HEK293T (cell line): ENCODE results near the gene CD68.

Experiments used
- CTCF ChIA-PET: fragments of 350-600 bp; formaldehyde crosslinking; extraction: SDS; loops from one replicate; lab custom pipeline; 2021; ENCODE audit warnings: antibody characterized with exemption, inconsistent platforms; lab: Yijun Ruan, JAX
- POLR2A ChIA-PET: fragments of 350-600 bp; formaldehyde crosslinking; extraction: SDS; loops from one replicate; lab custom pipeline; 2020; ENCODE audit warnings: antibody characterized with exemption, inconsistent platforms; lab: Yijun Ruan, JAX
- DNase-seq: peaks from one replicate; pipeline ENCODE4 v3.0.0; 2012; ENCODE audit warnings: mixed read lengths; ENCODE audit errors: extremely low spot score
- ARNT ChIP-seq: fragments of 450-650 bp; IDR thresholded peaks from 2 replicates; pipeline ENCODE4 v1.6.1; 2017; ENCODE audit warnings: mild to moderate bottlenecking
- BHLHE40 ChIP-seq: fragments of 450-650 bp; IDR thresholded peaks from 2 replicates; pipeline ENCODE4 v1.6.1; 2016; ENCODE audit warnings: mild to moderate bottlenecking, moderate library complexity, borderline replicate concordance
- CTBP1 ChIP-seq: fragments of 450-650 bp; IDR thresholded peaks from 2 replicates; pipeline ENCODE4 v1.6.1; 2016; ENCODE audit warnings: borderline replicate concordance
- ELF4 ChIP-seq: fragments of 450-650 bp; IDR thresholded peaks from 2 replicates; pipeline ENCODE4 v1.6.1; 2017; ENCODE audit warnings: antibody characterized with exemption
- FOXA1 ChIP-seq: fragments of 450-650 bp; IDR thresholded peaks from 2 replicates; pipeline ENCODE4 v1.6.1; 2016; ENCODE audit warnings: mild to moderate bottlenecking
- FOXK2 ChIP-seq: fragments of 450-650 bp; IDR thresholded peaks from 2 replicates; pipeline ENCODE4 v1.6.1; 2016; ENCODE audit warnings: mild to moderate bottlenecking
- FOXM1 ChIP-seq: fragments of 450-650 bp; IDR thresholded peaks from 2 replicates; pipeline ENCODE4 v1.6.1; 2017; ENCODE audit warnings: mild to moderate bottlenecking, borderline replicate concordance
- HDGF ChIP-seq: fragments of 450-650 bp; IDR thresholded peaks from 2 replicates; pipeline ENCODE4 v1.6.1; 2017; ENCODE audit warnings: antibody characterized with exemption, borderline replicate concordance
- L3MBTL2 ChIP-seq: fragments of 450-650 bp; conservative IDR thresholded peaks from 2 replicates; pipeline ENCODE4 v1.6.1; 2016; ENCODE audit warnings: mild to moderate bottlenecking
- LEF1 ChIP-seq: fragments of 450-650 bp; IDR thresholded peaks from 2 replicates; pipeline ENCODE4 v1.6.1; 2017; ENCODE audit warnings: mild to moderate bottlenecking, borderline replicate concordance
- NFRKB ChIP-seq: fragments of 450-650 bp; IDR thresholded peaks from 2 replicates; pipeline ENCODE4 v1.6.1; 2016; ENCODE audit warnings: mild to moderate bottlenecking, moderate library complexity
- SP1 ChIP-seq: fragments of 450-650 bp; IDR thresholded peaks from 2 replicates; pipeline ENCODE4 v1.6.1; 2017
- SUZ12 ChIP-seq: fragments of 450-650 bp; IDR thresholded peaks from 2 replicates; pipeline ENCODE4 v1.6.1; 2016; ENCODE audit warnings: mild to moderate bottlenecking
- TARDBP ChIP-seq: fragments of 450-650 bp; IDR thresholded peaks from 2 replicates; pipeline ENCODE4 v1.6.1; 2016
- ZNF384 ChIP-seq: fragments of 450-650 bp; IDR thresholded peaks from 2 replicates; pipeline ENCODE4 v1.6.1; 2016
- TF ChIP-seq, protein P1 (sequence below): fragments of 450-650 bp; IDR thresholded peaks from 2 replicates; pipeline ENCODE4 v1.6.1; 2016

Gene CD68

DNA sequence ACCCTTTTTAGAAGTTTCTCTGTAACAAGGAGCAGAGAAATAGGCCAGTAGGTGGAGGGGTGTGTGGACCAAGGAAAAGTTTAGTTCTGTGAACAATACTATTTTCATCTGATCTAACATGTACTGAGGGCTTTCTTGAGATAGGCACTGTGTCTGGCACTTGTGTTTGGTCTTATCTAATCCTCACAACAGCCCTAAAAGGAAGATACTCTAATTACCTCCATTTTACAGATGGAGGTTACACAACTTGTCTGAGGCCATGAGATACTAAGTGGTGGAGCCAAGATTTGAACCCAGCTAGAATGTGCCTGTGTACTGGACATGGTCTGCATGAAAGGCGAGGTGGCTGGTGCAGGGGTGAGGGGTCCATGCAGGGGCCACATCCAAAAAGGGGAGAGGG lies 26.1 kb upstream of the CD68 start:
- POLR2A ChIA-PET = no interaction called here
- no peak for TF ChIP-seq SP1
- TF ChIP-seq ZNF384 = no peak
- no peak for TF ChIP-seq FOXM1
- TF ChIP-seq BHLHE40 = no peak
- no peak for TF ChIP-seq CTBP1
- no peak for TF ChIP-seq SUZ12
- no peak for TF ChIP-seq ELF4
- no peak for TF ChIP-seq LEF1
- TF ChIP-seq HDGF = no peak
- no peak for TF ChIP-seq FOXA1
- CTCF ChIA-PET = no interaction called here
- DNase-seq = no peak

DNA sequence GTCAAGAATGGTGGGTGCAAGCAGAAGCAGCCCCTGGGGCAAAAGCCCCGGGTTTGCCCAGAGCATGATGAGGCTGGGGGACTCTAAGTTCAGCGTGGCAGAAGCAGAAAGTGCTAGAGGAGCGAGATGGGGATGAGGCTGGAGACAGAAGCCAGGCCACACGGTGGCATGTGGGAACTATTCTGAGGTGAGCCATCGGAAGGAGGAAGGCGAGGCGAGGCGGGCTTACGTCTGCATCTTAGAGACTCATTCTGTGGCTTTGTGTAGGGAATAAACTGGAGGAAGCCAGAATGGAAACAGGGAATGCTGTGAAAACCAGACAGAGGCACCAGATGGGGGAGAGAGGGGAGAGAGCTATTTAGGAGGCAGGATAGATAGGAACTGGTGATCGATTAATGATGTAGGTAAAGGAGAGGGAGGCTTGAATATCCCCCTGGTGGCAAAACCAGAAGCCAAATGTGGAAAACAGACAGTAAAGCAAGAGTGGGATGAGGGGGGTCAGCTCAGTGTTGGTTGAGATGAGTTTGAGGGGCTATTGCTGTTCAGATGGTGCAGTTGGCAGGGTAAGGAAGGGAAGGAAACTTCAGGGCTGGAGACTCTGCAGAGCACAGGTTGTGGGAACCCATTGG lies 24.0 kb upstream of the CD68 start:
- TF ChIP-seq FOXM1 (no peak), BHLHE40 (no peak), FOXK2 (no peak), ELF4 (no peak), L3MBTL2 (no peak), NFRKB (no peak), ZNF384 (no peak), SUZ12 (no peak), CTBP1 (no peak), TARDBP (no peak), FOXA1 (no peak), LEF1 (no peak), HDGF (no peak), ARNT (no peak), SP1 (no peak)
- TF ChIP-seq, protein P1, sequence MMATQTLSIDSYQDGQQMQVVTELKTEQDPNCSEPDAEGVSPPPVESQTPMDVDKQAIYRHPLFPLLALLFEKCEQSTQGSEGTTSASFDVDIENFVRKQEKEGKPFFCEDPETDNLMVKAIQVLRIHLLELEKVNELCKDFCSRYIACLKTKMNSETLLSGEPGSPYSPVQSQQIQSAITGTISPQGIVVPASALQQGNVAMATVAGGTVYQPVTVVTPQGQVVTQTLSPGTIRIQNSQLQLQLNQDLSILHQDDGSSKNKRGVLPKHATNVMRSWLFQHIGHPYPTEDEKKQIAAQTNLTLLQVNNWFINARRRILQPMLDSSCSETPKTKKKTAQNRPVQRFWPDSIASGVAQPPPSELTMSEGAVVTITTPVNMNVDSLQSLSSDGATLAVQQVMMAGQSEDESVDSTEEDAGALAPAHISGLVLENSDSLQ = no peak
- ChIA-PET POLR2A (no interaction called here), CTCF (no interaction called here)
- DNase-seq = no peak

DNA sequence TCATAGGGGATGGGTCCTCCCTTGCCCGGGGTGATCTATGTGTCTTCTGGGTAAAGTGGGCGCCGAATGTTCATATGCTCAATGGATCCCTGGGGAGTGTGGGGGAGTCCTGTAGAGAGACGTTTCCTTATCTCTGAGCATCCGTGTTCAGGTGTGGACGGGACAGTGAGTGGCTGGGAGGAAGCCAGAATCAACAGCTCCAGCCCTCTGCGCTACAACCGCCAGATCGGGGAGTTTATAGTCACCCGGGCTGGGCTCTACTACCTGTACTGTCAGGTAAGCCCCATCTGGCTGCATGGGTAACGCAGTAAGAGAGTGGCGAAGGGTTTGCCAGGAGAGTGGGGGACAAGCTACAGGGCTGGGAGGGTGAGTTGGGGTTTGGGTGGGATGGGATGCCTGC lies 22.8 kb upstream of the CD68 start:
- no peak for TF ChIP-seq ARNT
- no peak for TF ChIP-seq FOXK2
- no peak for TF ChIP-seq SUZ12
- no peak for TF ChIP-seq SP1
- no peak for TF ChIP-seq ELF4
- TF ChIP-seq BHLHE40 = no peak
- no peak for TF ChIP-seq NFRKB
- no peak for TF ChIP-seq L3MBTL2
- TF ChIP-seq TARDBP = no peak
- TF ChIP-seq, protein P1 = no peak
- TF ChIP-seq CTBP1 = no peak
- no peak for TF ChIP-seq FOXA1
- TF ChIP-seq FOXM1 = no peak
- no peak for TF ChIP-seq HDGF
- ChIA-PET POLR2A (interaction anchor here (0.8 kb wide), 1 partner anchor 77 kb away, joined by 5 read pairs; the partner anchor contains the start of gene ZBTB4), CTCF (no interaction called here)
- no peak for DNase-seq

DNA sequence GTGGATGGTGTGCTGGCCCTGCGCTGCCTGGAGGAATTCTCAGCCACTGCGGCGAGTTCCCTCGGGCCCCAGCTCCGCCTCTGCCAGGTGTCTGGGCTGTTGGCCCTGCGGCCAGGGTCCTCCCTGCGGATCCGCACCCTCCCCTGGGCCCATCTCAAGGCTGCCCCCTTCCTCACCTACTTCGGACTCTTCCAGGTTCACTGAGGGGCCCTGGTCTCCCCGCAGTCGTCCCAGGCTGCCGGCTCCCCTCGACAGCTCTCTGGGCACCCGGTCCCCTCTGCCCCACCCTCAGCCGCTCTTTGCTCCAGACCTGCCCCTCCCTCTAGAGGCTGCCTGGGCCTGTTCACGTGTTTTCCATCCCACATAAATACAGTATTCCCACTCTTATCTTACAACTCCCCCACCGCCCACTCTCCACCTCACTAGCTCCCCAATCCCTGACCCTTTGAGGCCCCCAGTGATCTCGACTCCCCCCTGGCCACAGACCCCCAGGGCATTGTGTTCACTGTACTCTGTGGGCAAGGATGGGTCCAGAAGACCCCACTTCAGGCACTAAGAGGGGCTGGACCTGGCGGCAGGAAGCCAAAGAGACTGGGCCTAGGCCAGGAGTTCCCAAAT lies 22.2 kb upstream of the CD68 start:
- TF ChIP-seq ZNF384 = no peak
- TF ChIP-seq, protein P1 = no peak
- no peak for TF ChIP-seq FOXA1
- TF ChIP-seq FOXM1 = no peak
- no peak for TF ChIP-seq TARDBP
- TF ChIP-seq ARNT = no peak
- TF ChIP-seq NFRKB = no peak
- TF ChIP-seq BHLHE40 = no peak
- no peak for TF ChIP-seq CTBP1
- TF ChIP-seq ELF4 = no peak
- no peak for TF ChIP-seq L3MBTL2
- DNase-seq = no peak
- ChIA-PET CTCF (no interaction called here), POLR2A (interaction anchor here (0.8 to 1.7 kb wide), 3 partner anchors 26 to 129 kb away, joined by 3 to 6 read pairs (median 5); partner anchors contain the start of genes MPDU1 and ZBTB4)

DNA sequence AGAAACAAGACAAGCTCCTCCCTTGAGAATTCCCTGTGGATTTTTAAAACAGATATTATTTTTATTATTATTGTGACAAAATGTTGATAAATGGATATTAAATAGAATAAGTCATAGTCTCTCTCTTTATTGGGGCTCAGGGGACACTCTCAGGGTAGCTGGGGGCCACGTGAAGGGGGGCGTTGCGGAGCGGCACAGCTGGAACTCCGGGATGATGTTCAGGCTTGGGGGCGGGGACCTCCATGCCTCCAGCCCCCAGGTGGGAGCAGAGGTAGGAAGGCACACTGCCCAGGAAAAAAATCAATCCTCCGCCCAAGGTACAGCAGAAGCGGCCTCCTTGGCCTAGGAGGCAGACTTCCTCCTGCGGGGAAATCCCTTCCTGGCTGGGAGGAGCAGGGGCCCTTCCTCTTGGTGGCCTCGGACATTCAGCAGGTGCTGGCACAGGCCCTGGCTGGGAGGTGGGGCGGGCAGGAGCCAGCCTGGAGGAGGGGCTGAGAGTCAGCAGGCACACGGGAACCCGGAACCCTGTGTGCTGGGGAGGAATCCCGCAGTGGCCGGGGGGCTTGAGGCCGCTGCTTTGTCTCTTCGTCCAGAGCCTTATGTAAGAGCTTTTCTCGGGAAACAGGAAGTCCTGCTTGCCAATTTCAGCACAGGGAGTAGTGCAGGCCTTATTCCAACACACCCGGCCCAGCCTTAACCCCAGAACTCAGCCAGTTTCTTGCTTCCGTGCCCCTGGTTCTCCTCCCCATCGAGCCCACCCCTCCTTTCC lies 21.5 kb upstream of the CD68 start:
- DNase-seq = no peak
- ChIA-PET POLR2A (interaction anchor here (0.8 to 3.0 kb wide), 3 partner anchors 26 to 205 kb away, joined by 3 to 11 read pairs (median 6); partner anchors contain the start of gene MPDU1), CTCF (no interaction called here)
- TF ChIP-seq ZNF384 (no peak), TARDBP (no peak), FOXA1 (no peak), FOXM1 (no peak), BHLHE40 (no peak), SUZ12 (no peak), ARNT (no peak), FOXK2 (no peak), L3MBTL2 (no peak), HDGF (no peak), NFRKB (no peak), LEF1 (no peak), CTBP1 (no peak), ELF4 (no peak), SP1 (no peak)
- TF ChIP-seq, protein P1 = no peak
